Hematopoietic multipotent progenitor cell treated with erythropoietin and hydrocortisone succinate and interleukin-3 and kit ligand, for 15 days (in vitro differentiated cells): Measurements from ENCODE around the gene EVI5L.
"Not testable (repeated sequence)": the region's sequence is repeated elsewhere in the genome, so short reads cannot be mapped to it uniquely, and the experiment has no call there.

Experiments used
- DNase-seq: peaks from one replicate; pipeline ENCODE4 v3.0.0-alpha.2; 2015; ENCODE audit warnings: low spot score

EVI5L gene

DNA sequence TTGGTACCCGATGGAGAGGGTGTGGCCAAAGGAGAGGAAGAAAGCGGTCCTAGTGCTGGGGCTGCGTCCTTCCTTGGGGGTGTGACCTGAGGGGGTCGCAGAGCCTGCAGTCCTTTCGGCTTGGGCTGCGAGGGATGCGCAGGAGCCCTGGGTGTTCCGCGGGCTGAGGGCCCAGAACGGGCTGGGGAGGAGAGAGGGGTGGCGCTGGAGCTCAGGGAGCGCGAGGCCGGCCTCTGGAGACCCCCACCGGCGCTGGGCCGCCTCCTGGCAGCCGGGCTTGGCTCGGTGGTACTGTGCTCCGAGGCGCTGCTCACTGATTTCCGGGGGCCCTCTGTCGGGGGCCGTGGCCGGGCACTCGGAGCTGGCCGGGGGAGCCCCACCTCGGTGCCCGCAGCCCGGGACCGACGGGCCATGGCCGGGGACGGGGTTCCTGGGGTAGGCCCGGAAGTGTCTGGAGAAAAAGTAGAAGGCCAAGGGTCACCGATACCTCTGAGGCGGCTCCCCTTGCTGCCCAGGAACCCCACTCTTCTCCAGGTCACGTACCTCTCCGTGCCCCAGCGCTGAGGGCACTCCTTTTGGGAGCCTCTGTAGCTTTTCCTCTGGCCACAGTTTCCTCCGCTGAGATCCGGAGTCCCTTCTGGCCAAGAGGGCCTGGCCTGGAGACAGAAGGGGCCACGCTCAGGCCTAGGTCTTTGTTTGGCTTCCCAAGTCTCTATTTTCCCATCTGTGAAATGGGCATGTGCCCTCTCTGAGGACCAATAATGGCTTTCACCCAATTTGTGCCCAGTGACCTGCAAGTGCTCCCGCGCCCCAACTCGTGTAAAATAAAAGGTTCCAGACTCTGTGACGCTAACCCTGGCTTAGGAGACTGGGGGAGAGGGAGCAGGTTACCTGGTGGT lies 42.5 kb downstream of the EVI5L start:
- no peak for DNase-seq

DNA sequence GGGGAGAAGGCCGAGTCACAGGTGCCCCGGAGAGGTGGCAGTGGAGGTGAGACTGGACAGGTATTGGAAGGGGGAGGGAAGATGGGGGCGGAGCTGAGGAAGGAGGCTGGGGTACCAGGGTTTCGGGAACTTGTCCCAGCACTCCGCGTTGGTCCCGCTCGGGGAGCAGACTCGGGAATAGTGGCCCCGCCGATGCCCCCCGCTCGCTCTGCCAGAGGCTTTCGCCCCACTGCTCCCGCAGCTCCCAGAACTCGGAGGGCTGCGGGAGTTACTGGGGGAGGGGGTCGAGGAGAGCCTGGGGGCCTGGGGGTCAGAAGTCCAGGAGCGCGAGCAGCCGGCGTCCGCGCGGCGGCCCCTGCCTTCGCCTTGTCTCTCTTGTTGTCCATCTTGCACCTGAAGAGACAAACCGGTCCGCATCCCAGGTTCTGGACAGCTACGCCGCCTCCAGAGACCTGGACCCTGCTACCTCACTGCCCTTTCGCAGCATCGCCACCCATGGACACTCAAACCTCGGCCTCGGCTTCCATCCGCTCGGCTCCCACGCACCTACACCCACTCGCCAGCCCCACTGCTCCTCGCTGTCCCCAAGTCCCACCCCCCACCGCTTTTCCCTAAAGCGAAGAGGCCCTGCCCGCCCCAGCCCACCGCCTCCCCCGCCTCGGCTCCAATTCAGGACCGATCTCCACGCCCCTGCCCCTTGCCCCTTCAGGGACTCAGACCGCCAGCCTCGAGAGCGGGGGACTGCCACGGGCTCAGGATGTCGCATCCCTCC lies 43.5 kb downstream of the EVI5L start:
- no peak for DNase-seq

DNA sequence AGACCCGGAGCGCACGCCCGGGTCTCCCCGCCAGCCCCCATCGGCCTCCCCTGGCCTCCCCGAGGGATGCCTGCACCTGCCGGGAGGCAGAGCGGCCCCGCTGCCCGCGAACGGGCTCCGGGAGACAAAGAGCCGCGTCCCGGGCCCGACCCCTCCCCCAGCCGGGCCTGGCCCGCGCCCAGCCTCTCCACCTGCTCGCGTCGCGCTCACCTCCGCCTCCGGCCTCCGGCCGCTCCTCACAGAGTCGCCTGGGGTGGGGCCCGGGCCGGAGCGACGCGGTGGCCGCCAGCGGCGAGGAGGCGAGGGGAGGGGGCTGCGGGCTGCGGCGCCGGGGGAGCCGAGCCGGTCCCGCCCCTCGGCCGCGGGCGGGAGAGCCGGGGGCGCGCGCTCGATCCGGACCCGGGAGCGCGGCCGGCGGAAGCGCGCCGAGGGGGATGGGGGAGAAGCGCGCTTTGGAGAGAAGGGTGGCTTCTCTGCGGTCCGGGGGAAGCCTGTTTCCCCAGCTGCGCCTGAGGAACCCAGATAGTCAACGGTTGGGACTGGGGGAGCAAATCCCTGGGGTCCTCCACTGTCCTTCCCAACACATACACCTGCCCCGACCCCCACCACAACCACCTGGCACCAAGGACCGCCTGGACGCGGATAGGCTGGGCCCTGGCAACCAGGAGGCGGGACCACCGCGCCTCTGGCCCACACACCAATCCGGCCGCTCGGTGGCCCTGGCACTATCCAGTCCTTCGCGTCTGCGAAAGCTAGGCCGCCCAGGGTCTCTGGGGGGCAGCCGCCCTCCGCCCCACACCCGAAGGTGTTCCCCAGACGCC lies 44.3 kb downstream of the EVI5L start, which contains the start of gene PRR36:
TSS of gene PRR36 (minus strand) at position 315 of the 821 bp plus-strand sequence. CDS start 701 bp downstream, outside the sequence.
- DNase-seq: no peak

DNA sequence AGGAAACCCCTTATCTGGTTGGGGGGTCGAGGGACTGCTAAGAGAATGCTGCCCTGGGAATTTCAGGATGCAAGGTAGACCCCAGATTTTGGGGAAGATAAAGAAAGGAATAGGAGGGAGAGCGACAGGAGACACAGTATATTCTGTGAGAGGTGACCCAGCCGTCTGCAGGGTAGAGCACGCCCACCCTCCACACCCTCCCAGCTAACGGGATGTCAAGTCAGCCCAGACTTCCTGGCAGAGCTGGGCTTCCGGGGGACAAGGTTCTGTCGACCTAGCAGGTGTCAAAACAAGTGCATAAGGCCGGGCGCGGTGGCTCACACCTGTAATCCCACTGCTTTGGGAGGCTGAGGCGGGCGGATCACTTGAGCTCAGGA lies 44.9 kb downstream of the EVI5L start:
- no peak for DNase-seq

DNA sequence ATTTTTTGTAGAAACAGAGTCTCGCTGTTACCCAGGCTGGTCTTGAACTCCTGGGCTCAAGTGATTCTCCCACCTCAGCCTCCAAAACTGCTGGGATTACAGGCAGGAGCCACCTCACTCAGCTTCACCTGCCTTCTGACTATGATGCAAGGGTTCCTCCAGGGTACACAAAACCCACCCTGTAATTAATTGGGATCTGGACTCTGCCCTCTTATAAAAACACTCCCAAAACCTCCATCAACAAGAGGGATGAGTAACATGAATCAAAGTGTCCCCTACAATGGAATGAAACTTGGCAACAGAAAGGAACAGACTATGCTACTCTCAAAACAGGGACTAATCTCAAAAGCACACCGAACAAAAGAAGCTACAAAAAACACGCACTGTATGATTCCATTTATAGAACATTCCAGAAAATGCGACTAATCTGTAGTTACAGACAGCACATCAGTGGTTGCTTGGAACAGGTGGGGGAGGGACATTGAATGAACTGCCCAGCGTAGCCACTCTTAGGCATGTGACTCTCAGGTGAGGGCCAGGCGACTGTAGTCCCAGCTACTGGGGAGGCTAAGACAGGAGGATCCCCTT lies 47.3 kb downstream of the EVI5L start:
- no peak for DNase-seq

DNA sequence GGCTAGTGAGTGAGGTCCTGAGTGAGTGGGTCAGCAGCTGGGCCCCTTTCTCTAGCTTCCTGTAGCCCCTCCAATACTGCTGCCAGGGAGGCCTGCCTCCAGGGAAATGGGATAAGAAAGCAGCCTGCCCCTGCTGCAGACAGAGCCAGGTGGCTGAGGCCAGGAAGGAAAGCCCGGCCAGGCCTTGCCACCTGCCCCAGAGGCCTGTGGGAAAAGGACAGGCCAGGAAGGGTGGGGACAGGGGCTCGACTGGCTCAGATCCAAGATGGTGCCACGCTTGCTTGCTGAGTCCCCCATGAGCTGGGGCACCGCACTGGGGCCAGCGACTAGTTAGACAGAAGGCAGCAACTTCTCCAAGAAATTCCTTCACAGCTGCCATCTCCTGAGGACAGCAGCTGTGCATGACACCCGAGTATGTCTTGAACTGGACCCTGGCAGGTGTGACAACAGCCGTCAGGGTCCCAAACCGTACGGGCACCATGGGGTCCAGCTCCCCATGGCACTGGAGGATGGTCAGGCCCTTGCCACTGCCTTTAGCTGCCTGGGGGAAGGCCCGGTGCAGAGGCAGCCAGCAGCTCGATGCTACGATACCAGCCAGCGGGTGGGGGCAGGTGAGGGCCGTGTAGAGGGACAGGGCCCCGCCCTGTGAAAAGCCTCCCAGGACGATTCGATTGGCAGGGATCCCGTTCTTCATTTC lies 49.2 kb downstream of the EVI5L start:
- no peak for DNase-seq

DNA sequence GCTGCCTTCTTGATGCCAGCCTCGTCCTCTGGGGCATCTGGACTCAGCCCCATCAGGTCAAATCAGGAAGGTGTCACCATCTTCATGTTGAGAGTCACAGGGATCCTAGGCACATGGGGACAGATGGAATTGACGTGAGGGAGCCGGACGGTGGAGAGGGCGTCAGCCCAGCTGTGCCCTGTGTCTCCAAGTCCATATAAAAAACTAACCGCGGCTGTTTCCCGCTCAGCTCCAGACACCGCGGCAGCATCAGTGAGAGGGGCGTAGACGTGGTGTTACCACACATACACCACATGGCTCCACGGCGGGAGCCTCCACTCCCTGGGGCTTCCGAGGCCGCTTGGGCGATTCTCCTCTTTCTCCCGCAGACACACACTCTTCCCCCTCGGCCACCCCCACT lies 49.8 kb downstream of the EVI5L start:
- no peak for DNase-seq

DNA sequence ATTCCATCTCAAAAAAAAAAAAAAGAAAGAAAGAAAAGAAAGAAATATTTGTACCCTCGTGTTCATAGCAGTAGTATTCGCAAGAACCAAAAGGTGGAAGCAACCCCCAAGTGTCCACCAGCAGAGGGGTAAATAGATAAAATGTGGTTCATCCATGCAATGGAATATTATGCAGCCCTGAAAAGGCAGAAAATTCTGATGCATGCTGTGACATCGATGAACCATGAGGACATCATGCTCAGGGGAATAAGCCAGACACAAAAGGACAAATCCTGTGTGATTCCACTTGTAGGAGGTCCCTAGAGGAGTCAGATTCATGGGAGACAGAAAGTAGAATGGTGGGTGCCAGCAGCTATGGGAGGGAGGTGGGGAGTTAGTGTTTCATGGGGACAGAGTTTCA lies 51.9 kb downstream of the EVI5L start:
- no peak for DNase-seq

DNA sequence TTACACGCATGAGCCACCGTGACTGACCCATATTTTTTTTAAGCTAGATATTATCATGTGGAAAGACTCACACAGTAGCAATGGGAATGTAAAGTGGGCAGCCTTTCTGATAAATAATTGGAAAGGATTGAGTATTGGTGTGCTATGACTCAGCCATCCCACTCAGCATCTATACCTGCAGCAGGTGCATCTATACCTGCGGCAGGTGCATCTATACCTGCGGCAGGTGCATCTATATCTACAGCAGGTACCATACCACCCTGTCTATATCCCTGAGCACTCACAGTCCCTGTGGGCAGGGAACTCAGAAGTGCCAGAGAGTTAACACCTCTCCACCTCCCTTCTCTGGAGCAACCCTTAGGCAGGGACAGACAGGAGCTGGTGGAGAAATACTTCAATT lies 53.1 kb downstream of the EVI5L start:
- DNase-seq: no peak

DNA sequence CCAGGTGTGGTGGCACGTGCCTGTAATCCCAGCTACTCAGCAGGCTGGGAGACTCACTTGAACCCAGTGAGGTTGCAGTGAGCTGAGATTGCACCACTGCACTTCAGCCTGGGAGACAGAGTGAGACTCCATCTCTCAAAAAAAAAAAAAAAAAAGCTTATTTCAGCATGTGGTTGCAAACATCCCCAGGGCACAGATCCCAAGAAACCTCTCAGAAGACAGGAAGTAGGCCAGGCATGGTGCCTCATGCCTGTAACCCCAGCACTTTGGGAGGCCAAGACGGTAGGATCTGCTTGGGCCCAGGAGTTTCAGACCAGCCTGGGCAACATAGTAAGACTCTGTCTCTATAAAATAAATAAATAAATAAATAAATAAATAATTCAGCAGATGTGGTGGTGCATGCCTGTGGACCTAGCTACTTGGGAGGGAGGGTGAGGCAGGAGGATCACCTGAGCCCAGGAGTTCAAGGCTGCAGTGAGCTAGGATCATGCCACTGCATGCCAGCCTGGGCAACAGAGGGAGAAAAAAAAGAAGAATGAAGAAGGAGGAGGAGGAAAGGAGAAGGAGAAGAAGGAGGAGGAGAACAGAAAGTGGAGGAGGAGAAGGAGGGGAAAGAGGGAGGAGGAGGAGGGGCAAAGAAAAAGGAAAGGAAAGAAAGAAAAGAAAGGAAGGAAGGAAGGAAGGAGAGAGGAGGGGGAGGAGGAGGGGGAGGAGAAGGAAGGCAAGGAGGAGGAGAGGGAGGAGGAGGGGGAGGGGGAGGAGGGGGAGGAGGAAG lies 54.0 kb downstream of the EVI5L start:
- no peak for DNase-seq

DNA sequence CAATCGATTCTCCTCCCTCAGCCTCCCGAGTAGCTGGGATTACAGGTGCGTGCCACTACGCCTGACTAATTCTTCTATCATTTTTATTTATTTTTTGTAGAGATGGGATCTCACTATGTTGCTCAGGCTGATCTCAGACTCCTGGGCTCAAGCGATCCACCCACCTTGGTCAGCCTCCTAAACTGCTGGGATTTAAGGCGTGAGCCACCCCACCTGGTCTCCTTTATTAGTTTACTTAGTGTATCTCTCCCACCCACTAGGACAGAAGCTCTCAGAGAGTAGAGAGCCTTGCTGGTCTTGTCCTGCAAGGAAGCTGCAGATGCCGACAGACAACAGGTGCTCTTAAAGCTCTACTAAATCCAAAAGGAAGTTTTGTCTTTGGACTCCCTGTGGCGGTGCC lies 55.8 kb downstream of the EVI5L start:
- no peak for DNase-seq

DNA sequence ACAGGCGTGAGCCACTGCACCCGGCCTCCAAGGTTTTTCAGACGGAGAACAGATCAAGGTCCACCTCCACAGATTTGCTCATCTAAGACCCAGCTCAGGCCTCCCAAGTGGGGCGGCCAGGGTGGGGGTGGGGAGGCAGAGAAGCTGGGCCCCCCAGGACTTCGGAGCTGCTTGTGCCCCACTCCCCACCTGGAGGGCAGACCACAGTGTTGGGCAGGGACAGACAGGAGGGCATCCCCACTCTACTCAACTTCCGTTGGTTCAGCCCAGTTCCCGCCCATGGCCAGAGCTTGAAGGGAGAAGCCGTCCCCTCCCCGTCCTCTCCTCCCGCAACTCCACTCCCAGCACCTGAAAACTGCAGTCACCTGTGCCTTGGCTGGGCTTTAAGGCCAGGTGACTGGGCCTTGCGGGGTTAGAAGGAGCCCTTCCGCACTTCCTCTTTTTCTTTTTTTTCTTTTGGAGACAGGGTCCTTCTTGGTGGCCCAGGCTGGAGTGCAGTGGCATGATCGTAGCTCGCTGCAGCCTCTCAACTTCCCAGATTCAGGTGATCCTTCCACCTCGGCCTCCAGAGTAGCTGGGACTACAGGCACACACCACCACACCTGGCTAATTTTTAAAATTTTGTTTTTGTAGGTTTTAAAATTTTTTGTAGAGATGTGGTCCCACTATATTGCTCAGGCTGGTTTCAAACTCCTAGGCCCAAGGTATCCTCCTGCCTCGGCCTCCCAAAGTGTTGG lies 57.6 kb downstream of the EVI5L start:
- no peak for DNase-seq

DNA sequence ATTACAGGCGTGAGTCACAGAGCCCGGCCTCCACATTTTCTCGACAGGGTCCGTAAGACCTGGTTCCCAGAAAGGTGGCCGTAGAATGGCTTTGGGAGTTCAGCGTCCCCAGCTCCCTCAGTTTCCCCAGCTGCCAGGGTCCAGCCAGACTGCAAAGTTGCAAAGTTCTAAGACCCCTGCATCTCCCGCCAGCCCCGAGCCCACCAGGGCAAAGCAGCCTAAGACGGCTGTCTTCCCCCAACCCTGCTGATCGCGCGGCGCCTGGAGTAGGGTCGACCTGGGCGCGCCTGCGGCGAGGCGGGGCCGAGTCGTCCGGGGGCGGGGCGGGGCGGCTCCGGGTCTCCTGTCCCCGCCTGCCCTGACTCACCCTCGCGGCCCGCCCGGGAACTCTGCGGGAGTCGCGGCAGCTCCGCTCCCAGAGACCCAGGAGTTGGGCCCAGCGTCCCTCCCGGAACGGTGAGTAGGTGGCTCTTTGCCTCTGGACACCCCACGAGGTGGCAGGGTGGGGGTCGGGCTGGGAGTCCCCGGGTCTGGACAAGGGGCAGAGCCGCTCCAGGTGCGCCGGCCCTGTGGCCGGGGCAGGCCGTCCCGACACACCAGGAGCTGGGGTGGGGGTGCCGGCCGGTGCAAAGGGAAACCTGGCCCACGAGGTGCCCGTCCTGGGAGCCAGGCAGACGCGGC lies 58.3 kb downstream of the EVI5L start, which contains the start of gene LRRC8E:
TSS of gene LRRC8E (plus strand) at position 366 of the 681 bp plus-strand sequence. CDS start 7,094 bp downstream, outside the sequence.
- DNase-seq: peak; percentile 15

DNA sequence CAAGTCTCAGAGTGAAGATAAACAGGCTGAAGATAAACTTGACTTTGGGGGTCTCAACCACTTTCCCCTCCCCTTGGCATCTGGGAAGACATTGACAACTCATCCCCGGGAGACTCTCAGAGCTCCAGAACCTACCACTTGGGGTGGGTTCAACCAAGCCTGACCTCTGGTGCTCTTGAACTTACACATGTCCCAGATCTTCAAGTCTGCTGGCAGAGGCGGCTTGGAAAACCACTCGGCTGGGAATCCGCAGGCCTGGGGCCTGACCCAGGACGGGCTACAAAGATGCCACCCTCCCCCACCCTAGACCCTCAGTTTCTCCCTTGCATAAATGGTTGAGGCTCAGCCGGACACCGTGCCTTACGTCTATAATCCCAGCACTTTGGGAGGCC lies 58.8 kb downstream of the EVI5L start:
- no peak for DNase-seq

DNA sequence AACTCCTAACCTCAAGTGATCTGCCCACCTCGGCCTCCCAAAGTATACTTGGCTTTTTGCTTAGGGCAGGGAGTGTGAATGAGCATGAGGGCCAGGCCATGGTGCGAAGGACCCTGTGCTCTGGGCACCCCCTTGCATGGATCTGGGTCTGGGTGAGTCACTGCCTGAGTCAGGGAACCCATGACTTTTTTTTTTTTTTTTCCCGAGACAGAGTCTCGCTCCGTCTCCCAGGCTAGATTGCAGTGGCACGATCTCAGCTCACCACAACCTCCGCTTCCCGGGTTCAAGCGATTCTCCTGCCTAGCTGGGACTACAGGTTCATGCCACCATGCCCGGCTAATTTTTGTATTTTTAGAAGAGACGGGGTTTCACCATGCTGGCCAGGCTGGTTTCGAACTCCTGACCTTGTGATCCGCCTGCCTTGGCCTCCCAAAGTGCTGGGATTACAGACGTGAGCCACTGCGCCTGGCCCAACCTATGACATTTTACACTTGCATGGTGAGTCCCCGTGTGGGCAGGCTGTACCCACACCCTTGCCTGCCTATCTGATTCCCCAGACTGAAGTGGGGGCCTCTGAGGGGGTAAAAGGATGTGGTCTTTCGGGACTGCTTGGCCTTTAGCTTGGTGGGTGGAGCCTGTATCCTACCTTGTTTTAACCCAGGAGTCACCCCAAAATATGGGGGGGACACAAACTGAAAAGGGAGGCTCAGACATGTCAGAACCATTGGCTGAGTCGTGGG lies 63.5 kb downstream of the EVI5L start:
- not testable (repeated sequence) for DNase-seq

DNA sequence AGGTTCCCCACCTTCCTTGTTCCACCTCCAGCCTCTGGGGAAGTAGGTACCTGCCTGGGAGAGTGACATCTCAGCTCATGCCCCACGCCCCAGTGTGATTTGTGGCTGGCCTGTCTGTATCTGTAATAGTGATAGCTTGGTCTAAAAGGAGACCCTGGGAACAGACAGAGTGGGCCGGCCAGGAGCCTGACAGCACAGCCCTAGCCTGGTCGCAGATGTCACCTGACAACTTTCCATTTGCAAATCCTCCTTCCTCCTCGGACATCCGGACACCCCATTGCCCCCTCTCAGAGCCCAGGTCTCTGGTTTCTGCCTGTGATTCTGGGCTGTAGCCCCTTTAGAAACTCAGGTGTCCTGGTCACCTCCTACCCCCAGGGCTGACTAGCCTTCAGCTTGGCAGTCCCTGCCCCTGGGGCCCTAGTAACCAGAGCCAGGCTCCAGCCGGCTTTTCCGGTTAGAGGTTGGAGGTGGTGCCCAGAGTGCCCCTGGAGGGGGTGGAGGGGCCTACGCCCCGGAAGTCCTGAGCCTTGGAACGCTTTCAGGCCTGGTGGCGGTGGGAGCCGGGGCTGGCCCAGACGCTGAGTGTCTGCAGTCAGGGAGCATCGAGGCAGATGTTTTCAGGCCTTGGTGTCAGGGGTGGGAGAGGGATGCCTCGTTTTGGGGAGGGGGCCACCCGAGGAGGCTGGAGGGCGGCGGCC lies 64.7 kb downstream of the EVI5L start:
- no peak for DNase-seq

DNA sequence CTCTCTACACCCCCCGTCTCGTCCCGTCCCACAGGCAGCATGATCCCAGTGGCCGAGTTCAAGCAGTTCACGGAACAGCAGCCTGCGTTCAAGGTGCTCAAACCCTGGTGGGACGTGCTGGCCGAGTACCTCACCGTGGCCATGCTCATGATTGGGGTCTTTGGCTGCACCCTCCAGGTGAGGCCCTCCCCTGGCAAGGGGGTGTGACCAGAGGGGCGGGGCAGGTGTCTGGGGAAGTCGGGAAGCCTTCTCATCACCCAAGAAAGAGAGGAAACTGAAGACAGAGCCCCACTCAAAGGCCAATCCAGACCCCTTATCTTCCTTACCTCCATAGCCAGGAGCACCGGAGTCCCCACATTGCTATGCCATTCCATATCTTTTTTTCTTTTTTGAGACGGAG lies 65.5 kb downstream of the EVI5L start:
- DNase-seq: no peak

DNA sequence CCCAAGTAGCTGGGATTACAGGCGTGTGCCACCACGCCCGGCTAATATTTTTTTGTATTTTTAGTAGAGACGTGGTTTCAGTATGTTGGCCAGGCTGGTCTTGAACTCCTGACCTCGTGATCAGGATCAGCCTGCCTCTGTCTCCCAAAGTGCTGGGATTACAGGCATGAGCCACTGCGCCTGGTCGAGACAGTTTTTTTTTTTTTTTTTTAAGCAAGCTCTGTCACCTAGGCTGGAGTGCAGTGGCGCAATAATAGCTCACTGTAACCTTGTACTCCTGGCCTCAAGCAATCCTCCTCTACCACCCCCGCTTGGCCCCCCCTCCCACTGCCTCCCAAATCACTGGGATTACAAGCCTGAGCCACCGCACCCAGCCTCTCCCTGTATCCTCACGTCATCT lies 67.3 kb downstream of the EVI5L start:
- DNase-seq: no peak
